HG03039 (cell line): Measurements from ENCODE around the gene FAM240A.

ENCODE experiments used
- ATAC-seq: cut with Tn5 transposase; IDR thresholded peaks from one replicate; pipeline ENCODE4 v1.9.1; 2021; ENCODE audit warnings: mild to moderate bottlenecking, moderate library complexity; ENCODE audit not compliant: unreplicated experiment

Gene FAM240A

DNA sequence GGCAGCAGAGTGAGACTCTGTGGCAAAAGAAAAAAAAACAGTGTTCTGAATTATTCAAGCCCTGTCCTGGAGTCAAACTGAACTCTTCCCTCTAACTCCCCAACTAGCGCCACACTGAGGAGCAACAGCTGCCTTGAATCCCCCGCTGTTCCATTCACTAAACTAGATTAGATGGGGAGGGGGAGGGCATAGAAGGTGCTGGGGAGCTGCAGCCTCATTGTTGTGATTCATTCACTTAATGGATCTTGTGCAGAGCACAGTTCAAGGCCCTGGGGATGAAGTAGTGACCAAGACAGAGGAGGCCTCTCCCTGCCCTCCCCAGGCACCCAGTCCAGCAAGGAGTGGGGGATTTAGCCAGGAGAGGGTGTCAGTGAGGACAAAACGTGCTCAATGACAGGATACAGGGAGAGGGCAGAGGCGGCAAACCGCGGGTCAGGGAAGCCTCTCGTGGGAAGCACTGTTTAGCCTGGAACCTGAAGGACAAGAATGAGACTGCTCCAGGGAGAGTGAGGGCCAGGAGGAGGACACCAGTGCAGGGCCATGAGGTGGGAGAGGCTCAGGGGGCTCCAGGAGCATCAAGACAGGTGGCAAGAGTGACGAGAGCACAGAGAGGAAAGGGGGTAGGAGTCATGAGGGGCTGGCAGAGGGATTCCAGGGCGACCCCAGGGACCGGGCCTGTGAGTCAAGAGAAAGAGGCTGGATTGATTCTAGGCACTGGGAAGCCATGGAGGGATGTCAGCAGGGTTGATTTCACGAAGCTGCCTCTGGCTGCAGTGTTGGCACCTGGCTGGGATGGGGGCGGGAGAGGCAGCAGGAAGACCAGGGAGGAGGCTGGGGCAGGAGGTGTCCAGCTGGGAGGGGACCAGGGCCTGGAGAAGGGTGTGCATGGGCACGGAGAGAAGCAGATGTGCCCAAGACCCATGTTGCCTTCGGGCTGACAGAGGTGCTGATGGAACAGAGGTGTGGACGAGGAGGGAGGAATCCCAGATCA, 49.7 kb downstream of the FAM240A start:
- ATAC-seq = no peak

GRCh38 chr3:46662771-46663551, 50.6 kb downstream of the FAM240A start:
- no peak for ATAC-seq

- ATAC-seq = no peak
Measured at GRCh38 chr3:46663591-46664135, 51.3 kb downstream of the FAM240A start.

DNA sequence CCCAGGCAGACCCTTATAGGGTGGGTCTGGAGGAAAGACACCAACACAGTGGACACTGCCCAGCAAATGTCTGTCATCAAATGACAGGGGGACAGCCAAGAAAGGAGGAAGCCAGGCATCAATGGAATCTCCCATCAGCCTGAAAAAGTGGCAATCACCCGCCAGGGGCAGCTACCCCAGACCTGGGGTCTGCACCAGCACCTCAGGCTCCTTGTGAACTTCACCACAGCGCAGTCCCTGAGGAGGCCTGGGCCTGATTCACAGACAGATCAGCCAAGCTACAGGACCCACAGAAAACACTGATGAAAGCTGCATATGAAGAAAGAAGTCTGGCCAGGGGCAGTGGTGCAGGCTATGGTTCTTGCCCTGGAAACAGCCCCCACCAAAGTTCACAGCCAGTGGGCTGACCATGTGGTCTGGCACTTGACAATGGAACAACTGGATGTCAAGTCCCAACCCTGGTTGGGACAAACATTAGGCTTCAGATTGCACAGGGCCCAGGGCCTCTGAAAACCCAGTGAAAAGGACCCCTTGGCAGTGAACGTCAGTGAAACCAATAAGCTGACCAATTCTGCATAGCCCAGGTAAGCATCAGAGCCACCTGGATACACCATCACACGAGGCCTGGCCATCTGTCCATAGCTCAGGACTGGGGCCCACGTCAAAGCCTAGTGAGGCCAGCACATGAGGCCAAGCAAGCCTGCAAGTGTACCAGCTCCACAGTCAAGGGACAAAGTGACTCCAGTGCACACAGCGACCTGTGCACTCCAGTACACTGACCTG, 52.1 kb downstream of the FAM240A start:
- ATAC-seq = no peak

GRCh38 chr3:46664971-46665762, 52.8 kb downstream of the FAM240A start:
- no peak for ATAC-seq

DNA sequence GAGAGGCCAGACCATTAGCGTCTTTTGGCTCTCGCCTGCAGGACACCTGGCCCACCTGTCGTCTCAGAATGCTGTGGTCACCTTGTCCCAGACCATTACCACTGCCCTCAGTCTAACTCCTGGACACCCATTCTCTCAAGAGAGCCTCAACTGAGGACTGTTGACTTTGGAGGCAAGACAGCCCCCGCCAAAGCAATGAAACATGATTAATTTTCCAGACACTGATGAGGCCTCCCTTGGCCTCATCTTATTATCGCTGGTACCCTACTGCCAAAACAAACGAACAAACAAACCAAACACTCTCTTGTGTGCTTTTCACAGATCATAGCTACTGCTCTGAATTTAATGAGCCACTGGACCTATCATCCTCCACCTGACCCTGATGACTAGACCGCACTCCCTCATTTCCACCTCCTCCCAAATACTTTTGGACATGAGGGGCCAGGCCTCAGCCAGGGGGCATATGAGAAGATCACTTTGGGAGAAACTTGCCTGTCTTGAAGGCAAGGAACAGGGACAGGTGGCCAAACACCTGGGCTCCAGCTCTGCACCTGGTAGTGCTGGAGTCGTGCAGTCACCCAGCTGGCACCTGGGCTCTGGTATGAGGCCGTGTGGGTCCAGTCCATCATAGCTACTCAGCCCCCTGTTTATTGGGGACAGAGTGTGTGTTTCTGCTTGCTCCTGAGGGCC, 53.6 kb downstream of the FAM240A start:
- no peak for ATAC-seq

DNA sequence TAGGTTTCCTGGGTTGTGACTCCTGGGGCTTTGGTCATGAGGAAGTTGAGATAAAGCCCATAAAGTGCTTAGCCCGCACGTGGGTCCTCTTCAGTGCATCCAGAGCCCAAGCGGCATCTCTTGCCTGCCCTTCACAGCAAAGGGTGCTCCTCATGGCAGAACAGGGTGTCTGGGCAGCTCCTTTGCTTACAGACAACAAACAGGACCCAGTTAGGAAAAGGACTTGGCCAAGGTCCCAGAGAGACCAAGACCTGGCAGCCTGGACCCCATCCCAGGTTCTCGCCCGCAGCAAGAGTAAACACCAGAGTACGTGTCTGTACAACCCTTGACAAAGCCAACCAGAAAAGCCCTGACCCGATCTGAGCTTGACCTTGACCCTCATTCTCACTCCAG, 54.1 kb downstream of the FAM240A start:
- no peak for ATAC-seq

- ATAC-seq = no peak
Measured at GRCh38 chr3:46667061-46667621, 54.8 kb downstream of the FAM240A start.

- ATAC-seq = no peak
Measured at GRCh38 chr3:46667657-46668056, 55.3 kb downstream of the FAM240A start.

GRCh38 chr3:46668116-46668515, 55.8 kb downstream of the FAM240A start:
- ATAC-seq = no peak

DNA sequence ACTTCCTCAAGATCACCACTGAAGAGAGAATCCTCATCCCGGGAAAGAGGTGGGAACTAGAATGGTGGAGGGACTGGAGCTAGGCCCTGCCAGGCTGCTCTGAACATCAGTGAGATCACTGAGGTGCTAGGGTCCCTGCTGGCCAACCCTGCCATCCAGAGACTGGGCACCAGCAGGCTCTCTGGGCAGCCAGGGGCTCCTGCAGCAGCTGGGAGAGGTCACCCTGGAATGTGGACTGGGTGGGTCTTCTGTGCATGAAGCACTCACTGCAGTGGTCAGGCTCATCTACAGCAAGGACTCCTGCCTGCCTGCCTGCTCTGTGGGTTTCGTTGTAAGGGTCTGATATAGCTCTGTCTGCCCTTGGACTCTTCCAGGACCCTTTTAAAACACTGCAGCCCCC, 56.3 kb downstream of the FAM240A start:
- no peak for ATAC-seq

DNA sequence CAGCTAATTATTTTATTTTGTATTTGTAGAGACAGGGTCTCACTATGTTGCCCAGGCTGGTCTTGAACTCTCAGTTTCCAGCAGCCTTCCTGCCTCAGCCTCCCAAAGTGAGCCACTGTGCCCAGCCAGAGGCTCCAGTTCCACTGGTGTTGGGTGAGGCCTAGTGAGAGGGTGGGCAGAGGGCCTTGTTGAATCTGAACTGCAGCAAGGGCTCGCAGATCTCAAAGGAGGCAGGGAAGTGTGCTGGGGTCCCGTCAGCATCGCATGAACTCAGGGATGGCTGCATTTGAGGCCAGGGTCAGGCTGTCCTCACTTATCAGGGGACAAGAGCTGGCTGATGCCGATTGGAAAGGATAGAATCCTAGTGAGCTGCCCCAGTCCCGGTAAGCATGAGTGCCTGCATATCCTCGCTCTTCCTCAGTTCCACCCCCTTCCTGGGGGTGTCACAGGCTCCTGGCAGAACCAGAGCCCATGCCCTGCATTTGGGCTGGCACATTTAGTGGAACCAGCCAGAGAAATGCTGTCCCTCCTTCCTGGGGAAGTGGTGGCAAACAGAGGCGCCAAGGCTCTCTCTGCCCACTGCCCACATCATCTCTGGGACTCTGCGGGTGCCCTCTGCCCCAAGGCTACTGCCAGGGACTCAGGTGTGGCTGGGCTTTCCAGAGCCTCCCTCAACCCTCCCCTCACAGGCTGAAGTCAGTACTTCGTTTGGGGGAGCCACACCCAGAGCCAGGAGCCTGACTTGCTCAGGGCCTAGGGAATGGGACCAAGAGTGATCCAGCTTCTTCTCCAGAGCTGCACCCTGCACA, 57.1 kb downstream of the FAM240A start:
- no peak for ATAC-seq

GRCh38 chr3:46670000-46670890, 57.9 kb downstream of the FAM240A start:
- no peak for ATAC-seq

DNA sequence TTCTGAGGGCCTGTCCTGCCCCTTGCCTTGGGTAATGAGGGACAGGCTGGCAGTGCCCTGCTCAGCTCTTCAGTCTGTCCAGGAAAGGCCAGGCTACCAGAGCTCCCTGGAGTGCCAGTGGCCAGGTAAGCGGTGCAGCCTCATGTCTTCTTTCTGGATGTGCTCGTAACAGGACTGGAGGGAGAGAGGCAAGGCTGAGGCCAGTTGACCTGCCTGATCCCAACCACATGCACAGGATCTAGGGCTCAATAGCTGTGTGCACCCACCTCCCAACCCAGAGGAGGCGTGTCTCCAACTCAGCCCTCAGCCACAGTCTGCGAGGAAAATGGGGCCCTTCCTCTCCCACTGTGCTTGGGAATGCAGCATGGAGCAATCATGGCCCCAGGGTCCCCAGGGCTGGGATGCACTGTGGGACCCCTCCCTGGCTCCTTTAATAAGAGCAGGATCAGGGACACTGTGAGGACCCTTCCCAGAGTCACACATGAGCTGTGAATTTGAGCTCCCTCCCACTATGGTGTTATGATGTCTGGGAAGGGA, 58.6 kb downstream of the FAM240A start:
- no peak for ATAC-seq

- ATAC-seq = no peak
Measured at GRCh38 chr3:46671541-46672348, 59.4 kb downstream of the FAM240A start.

- no peak for ATAC-seq
Measured at GRCh38 chr3:46672349-46672695, 60.0 kb downstream of the FAM240A start.
